Activated B cell treated with CpG ODN at 0.5 μM for 24 hours (primary cell): ENCODE measurements around the gene MAN2A1. TPM values are rescaled to one million over a fixed set of nuclear protein-coding genes. Genes with fewer than 3 reads are reported as not detected.

Experiments used
- ATAC-seq: fragments of 200-7000 bp; cut with Tn5 transposase; one replicate; pipeline ENCODE4 v1.10.0; 2021; ENCODE audit warnings: low read depth, mild to moderate bottlenecking, moderate library complexity
- CTCF ChIA-PET: fragments of 350-600 bp; sonication (Branson Sonifier 250); formaldehyde crosslinking; loops from one replicate; lab custom pipeline; 2021; ENCODE audit warnings: antibody characterized with exemption; lab: Charles Lee
- POLR2A ChIA-PET: fragments of 350-600 bp; sonication (Branson Sonifier 250); formaldehyde crosslinking; loops from one replicate; lab custom pipeline; 2021; ENCODE audit warnings: antibody characterized with exemption; lab: Charles Lee
- DNase-seq: peaks from one replicate; pipeline ENCODE4 v3.0.0; 2022
- H3K27ac Mint-ChIP-seq: one replicate; pipeline ENCODE4 v1.8.0; 2020; ENCODE audit warnings: mixed read lengths
- H3K27me3 Mint-ChIP-seq: one replicate; pipeline ENCODE4 v1.8.0; 2021; ENCODE audit warnings: mixed read lengths
- H3K36me3 Mint-ChIP-seq: one replicate; pipeline ENCODE4 v1.8.0; 2021; ENCODE audit warnings: low read depth, mixed read lengths
- H3K4me1 Mint-ChIP-seq: one replicate; pipeline ENCODE4 v1.8.0; 2021; ENCODE audit warnings: mixed read lengths
- H3K4me3 Mint-ChIP-seq: one replicate; pipeline ENCODE4 v1.8.0; 2020; ENCODE audit warnings: mild to moderate bottlenecking, mixed read lengths
- H3K9me3 Mint-ChIP-seq: one replicate; pipeline ENCODE4 v1.8.0; 2020; ENCODE audit warnings: mixed read lengths
- intact Hi-C: fragments of 100-400 bp; cut with micrococcal nuclease; formaldehyde crosslinking; loops from one replicate; pipeline ENCODE4 v1.15.1; 2024
- total RNA-seq: library from RNA; stranded (reverse); gene quantifications from 2 replicates; pipeline ENCODE4 v1.2.3, GENCODE V29; 2022
- TF ChIP-seq, protein P1 (sequence below): fragments of 200-600 bp; IDR thresholded peaks from one replicate; pipeline ENCODE4 v1.8.0; 2022; ENCODE audit warnings: antibody characterized with exemption, mild to moderate bottlenecking

MAN2A1 gene
- total RNA-seq, 1 donor from 2014 or later, result 48.6 TPM

- H3K9me3 Mint-ChIP-seq, result no peaks in the 10 kb centered on the region
- POLR2A ChIA-PET, result no interaction called here
- intact Hi-C loops, result no loop called here
Observed at GRCh38 chr5:109786206-109786855, 96.6 kb downstream of the MAN2A1 start.

GRCh38 chr5:109788596-109788995 is 98.9 kb downstream of the MAN2A1 start:
- DNase-seq (no peak), ATAC-seq (no peak)
- Mint-ChIP-seq H3K27me3 (no peaks in the 10 kb centered on the region), H3K27ac (no peak overlapping the region), H3K9me3 (no peaks in the 10 kb centered on the region), H3K36me3 (peaks cover 63% of the 10 kb centered on the region), H3K4me1 (no peaks in the 10 kb centered on the region), H3K4me3 (no peak overlapping the region)
- intact Hi-C loops, result no loop called here
- TF ChIP-seq, protein P1, sequence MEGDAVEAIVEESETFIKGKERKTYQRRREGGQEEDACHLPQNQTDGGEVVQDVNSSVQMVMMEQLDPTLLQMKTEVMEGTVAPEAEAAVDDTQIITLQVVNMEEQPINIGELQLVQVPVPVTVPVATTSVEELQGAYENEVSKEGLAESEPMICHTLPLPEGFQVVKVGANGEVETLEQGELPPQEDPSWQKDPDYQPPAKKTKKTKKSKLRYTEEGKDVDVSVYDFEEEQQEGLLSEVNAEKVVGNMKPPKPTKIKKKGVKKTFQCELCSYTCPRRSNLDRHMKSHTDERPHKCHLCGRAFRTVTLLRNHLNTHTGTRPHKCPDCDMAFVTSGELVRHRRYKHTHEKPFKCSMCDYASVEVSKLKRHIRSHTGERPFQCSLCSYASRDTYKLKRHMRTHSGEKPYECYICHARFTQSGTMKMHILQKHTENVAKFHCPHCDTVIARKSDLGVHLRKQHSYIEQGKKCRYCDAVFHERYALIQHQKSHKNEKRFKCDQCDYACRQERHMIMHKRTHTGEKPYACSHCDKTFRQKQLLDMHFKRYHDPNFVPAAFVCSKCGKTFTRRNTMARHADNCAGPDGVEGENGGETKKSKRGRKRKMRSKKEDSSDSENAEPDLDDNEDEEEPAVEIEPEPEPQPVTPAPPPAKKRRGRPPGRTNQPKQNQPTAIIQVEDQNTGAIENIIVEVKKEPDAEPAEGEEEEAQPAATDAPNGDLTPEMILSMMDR, result no peak
- ChIA-PET CTCF (no interaction called here), POLR2A (no interaction called here)

More at GRCh38 chr5:109786206-109786855, 96.6 kb downstream of the MAN2A1 start:
- peaks cover 55% of the 10 kb centered on the region for H3K36me3 Mint-ChIP-seq
- DNase-seq (no peak), ATAC-seq (no peak)
- no peak overlapping the region for H3K27ac Mint-ChIP-seq
- CTCF ChIA-PET, result no interaction called here
- H3K27me3 Mint-ChIP-seq, result no peaks in the 10 kb centered on the region
- no peaks in the 10 kb centered on the region for H3K4me1 Mint-ChIP-seq
- TF ChIP-seq, protein P1, result no peak
- H3K4me3 Mint-ChIP-seq, result no peak overlapping the region

DNA sequence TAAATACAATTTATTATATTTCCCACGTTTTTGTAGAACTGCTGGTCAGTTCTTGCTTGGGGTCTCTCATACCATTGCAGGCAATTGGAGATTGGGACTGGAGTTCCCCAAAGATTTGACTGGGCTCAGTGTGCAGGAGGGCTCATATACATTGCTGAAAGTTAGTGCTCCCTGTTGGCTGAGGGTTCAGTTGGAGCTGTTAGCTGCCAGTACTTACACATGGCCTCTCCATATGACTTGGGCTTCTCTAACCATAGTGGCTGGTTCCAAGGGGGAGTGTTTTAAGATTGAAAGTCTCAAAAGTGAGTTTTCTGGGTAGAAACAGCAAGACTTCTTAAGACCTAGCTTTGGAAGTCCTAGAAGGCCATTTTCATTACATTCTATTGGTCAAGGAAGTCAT is 102.9 kb downstream of the MAN2A1 start:
- CTCF ChIA-PET, result no interaction called here
- Mint-ChIP-seq H3K4me1 (no peaks in the 10 kb centered on the region), H3K27ac (no peak overlapping the region), H3K4me3 (no peak overlapping the region), H3K27me3 (no peaks in the 10 kb centered on the region), H3K9me3 (no peaks in the 10 kb centered on the region), H3K36me3 (peaks cover 61% of the 10 kb centered on the region)
- DNase-seq (no peak), ATAC-seq (no peak)
- POLR2A ChIA-PET, result no interaction called here
- intact Hi-C loops, result no loop called here
- TF ChIP-seq, protein P1, result no peak

- H3K4me1 Mint-ChIP-seq, result no peaks in the 10 kb centered on the region
- H3K27ac Mint-ChIP-seq, result no peak overlapping the region
- H3K4me3 Mint-ChIP-seq, result no peak overlapping the region
- DNase-seq (no peak), ATAC-seq (no peak)
- H3K36me3 Mint-ChIP-seq, result peaks cover 38% of the 10 kb centered on the region
- intact Hi-C loops, result no loop called here
- TF ChIP-seq, protein P1, result no peak
- ChIA-PET CTCF (no interaction called here), POLR2A (no interaction called here)
- H3K27me3 Mint-ChIP-seq, result no peaks in the 10 kb centered on the region
- H3K9me3 Mint-ChIP-seq, result no peaks in the 10 kb centered on the region
Observed at GRCh38 chr5:109803854-109804253, 114.1 kb downstream of the MAN2A1 start.

- Mint-ChIP-seq H3K27me3 (no peaks in the 10 kb centered on the region), H3K27ac (no peak overlapping the region), H3K9me3 (peaks cover 3% of the 10 kb centered on the region), H3K4me3 (no peak overlapping the region), H3K36me3 (peaks cover 45% of the 10 kb centered on the region), H3K4me1 (no peaks in the 10 kb centered on the region)
- ChIA-PET CTCF (no interaction called here), POLR2A (no interaction called here)
- TF ChIP-seq, protein P1, result no peak
- intact Hi-C loops, result no loop called here
- ATAC-seq (no peak), DNase-seq (no peak)
Observed at GRCh38 chr5:109805472-109805871, 115.7 kb downstream of the MAN2A1 start.
